SU-DHL-6 (cell line): Measurements from ENCODE around the gene MBP.

Experiments
- H2AFZ ChIP-seq: fragments of 200-600 bp; sonication (generic); 2 replicates; pipeline ENCODE4 v1.6.1; 2014; ENCODE audit warnings: low read depth, mild to moderate bottlenecking, moderate library complexity, mixed read lengths, antibody characterized with exemption, low read length; ENCODE audit not compliant: severe bottlenecking
- H3F3A ChIP-seq: fragments of 200-600 bp; shearing (Covaris generic); 2 replicates; pipeline ENCODE4 v1.6.0; 2016; ENCODE audit warnings: antibody characterized with exemption, mild to moderate bottlenecking; ENCODE audit not compliant: insufficient read depth
- H3K27ac ChIP-seq: fragments of 200-600 bp; sonication (generic); 2 replicates; pipeline ENCODE4 v1.5.1; 2016; ENCODE audit warnings: low read depth, mild to moderate bottlenecking, low read length, moderate library complexity, mixed read lengths
- H3K27me3 ChIP-seq: fragments of 200-600 bp; sonication (generic), shearing (Covaris generic); 2 replicates; pipeline ENCODE4 v1.6.0; 2014; ENCODE audit warnings: mild to moderate bottlenecking, low read length
- H3K36me3 ChIP-seq: fragments of 200-600 bp; sonication (generic); 2 replicates; pipeline ENCODE4 v1.6.1; 2014; ENCODE audit warnings: mild to moderate bottlenecking, low read length, mixed read lengths
- H3K4me2 ChIP-seq: fragments of 300-600, 200-600 bp; shearing (Covaris generic), sonication (generic); 2 replicates; pipeline ENCODE4 v1.6.0; 2014; ENCODE audit warnings: low read length, low read depth, mild to moderate bottlenecking; ENCODE audit not compliant: poor library complexity, severe bottlenecking
- H3K4me3 ChIP-seq: fragments of 200-600 bp; sonication (generic); 2 replicates; pipeline ENCODE4 v1.5.1; 2014; ENCODE audit warnings: antibody characterized with exemption, low read length, mild to moderate bottlenecking, mixed read lengths; ENCODE audit not compliant: insufficient read depth, poor library complexity, severe bottlenecking
- H3K79me2 ChIP-seq: fragments of 200-600 bp; sonication (generic); 2 replicates; pipeline ENCODE4 v1.6.1; 2014; ENCODE audit warnings: mild to moderate bottlenecking, low read length, moderate library complexity; ENCODE audit not compliant: insufficient read depth
- H3K9ac ChIP-seq: fragments of 200-600 bp; sonication (generic); 2 replicates; pipeline ENCODE4 v1.7.0; 2014; ENCODE audit warnings: mild to moderate bottlenecking, low read length
- H3K9me2 ChIP-seq: fragments of 200-600 bp; sonication (generic); replicated peaks from 2 replicates; pipeline ENCODE4 v1.6.1; 2014; ENCODE audit warnings: low read length; ENCODE audit not compliant: insufficient read depth
- H3K9me3 ChIP-seq: fragments of 200-600 bp; sonication (generic); 2 replicates; pipeline ENCODE4 v1.6.1; 2014; ENCODE audit warnings: low read length, mixed read lengths; ENCODE audit not compliant: insufficient read depth
- H4K20me1 ChIP-seq: fragments of 200-600 bp; sonication (generic); 2 replicates; pipeline ENCODE4 v1.6.1; 2014; ENCODE audit warnings: low read depth, mild to moderate bottlenecking, antibody characterized with exemption, low read length, moderate library complexity, mixed read lengths
- EZH2phosphoT487 ChIP-seq: fragments of 200-600 bp; sonication (generic), shearing (Covaris generic); conservative IDR thresholded peaks from 2 replicates; pipeline ENCODE4 v1.6.1; 2018; ENCODE audit warnings: mild to moderate bottlenecking, antibody characterized with exemption, low read length, moderate library complexity, mixed read lengths
- TF ChIP-seq, protein P1 (sequence below): fragments of 200-600 bp; sonication (generic); IDR thresholded peaks from one replicate; pipeline ENCODE4 v1.5.1; 2017; ENCODE audit warnings: antibody characterized with exemption, mild to moderate bottlenecking, low read length, moderate library complexity; ENCODE audit not compliant: insufficient read depth, poor library complexity, severe bottlenecking

The MBP gene

DNA sequence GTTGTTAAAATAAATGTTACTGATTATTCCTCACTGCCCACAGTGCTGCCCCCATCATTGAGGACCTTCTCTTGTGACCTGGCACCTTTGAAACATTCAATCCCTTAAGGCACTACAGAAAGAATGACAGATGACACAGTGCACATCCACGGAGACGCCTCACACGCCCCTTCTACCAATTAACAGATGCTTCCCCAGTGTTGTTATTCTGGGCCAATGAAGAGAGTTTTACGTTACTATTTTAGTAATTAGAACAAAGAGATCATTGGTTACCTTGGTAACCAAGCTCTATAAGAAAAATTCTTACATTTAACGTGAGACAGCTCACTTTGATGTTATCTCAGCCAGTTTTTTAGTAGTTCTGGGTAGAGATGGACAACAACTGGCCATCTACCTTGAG is 158.2 kb downstream of the MBP start:
- Histone ChIP-seq H3K9me3 (no peaks in the 10 kb centered on the region), H3K4me2 (no peak overlapping the region), H3K4me3 (no peak overlapping the region), H3K36me3 (no peaks in the 10 kb centered on the region), H3K79me2 (no peaks in the 10 kb centered on the region), H3K27ac (no peak overlapping the region), H3K27me3 (no peaks in the 10 kb centered on the region), H4K20me1 (no peaks in the 10 kb centered on the region), H3K9me2 (no peaks in the 10 kb centered on the region), H3F3A (peaks cover 19% of the 10 kb centered on the region), H3K9ac (no peak overlapping the region), H2AFZ (no peak overlapping the region)
- TF ChIP-seq EZH2phosphoT487 = no peak
- TF ChIP-seq, protein P1, sequence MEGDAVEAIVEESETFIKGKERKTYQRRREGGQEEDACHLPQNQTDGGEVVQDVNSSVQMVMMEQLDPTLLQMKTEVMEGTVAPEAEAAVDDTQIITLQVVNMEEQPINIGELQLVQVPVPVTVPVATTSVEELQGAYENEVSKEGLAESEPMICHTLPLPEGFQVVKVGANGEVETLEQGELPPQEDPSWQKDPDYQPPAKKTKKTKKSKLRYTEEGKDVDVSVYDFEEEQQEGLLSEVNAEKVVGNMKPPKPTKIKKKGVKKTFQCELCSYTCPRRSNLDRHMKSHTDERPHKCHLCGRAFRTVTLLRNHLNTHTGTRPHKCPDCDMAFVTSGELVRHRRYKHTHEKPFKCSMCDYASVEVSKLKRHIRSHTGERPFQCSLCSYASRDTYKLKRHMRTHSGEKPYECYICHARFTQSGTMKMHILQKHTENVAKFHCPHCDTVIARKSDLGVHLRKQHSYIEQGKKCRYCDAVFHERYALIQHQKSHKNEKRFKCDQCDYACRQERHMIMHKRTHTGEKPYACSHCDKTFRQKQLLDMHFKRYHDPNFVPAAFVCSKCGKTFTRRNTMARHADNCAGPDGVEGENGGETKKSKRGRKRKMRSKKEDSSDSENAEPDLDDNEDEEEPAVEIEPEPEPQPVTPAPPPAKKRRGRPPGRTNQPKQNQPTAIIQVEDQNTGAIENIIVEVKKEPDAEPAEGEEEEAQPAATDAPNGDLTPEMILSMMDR = no peak

DNA sequence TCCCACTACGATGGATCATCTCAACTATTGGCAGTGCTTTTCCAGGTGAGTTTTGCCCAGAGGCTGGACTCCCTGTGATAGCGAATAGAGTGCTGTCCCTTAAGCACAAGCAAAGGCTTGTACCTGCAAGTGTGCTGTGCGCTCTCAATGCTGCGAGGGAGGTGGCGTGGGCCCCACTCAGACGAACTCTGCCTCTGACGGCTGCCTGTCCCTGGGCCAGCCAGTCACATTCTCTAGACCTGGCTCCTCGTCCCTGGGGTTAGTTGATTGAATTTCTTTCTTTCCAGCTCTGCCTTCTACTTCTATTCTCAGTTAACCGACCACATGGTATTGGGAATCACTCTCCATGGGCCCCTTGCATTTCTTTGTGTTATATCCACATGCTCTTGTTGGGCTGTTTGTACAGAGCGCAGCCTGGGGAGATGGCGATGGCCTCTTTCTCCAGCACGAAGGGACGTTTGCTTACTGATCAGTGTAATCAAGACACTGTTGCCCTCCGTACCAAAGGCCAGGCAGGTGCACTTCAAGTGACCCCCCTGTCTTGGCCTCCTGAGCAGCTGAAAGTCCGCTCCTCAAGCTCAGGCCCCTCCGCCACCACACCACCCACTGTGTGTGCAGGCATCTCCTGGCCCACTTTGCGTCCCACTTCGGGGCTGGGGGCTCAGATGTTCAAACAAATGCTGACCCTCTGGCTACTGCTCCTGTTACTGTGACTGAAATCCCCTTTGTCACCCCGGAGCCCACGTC is 158.9 kb downstream of the MBP start:
- Histone ChIP-seq H3K36me3 (no peaks in the 10 kb centered on the region), H2AFZ (no peak overlapping the region), H3K27ac (no peak overlapping the region), H3F3A (peaks cover 13% of the 10 kb centered on the region), H3K27me3 (no peaks in the 10 kb centered on the region), H3K9me2 (no peaks in the 10 kb centered on the region), H4K20me1 (no peaks in the 10 kb centered on the region), H3K9me3 (no peaks in the 10 kb centered on the region), H3K79me2 (no peaks in the 10 kb centered on the region), H3K4me3 (no peak overlapping the region), H3K4me2 (no peak overlapping the region), H3K9ac (no peak overlapping the region)
- TF ChIP-seq EZH2phosphoT487 = no peak
- TF ChIP-seq, protein P1 = no peak

- Histone ChIP-seq H3K27me3 (no peaks in the 10 kb centered on the region), H3K9me2 (no peaks in the 10 kb centered on the region), H3K9ac (no peak overlapping the region), H3K4me3 (no peak overlapping the region), H3K36me3 (no peaks in the 10 kb centered on the region), H2AFZ (no peak overlapping the region), H3K9me3 (no peaks in the 10 kb centered on the region), H3K27ac (no peak overlapping the region), H3F3A (peaks cover 9% of the 10 kb centered on the region), H3K79me2 (no peaks in the 10 kb centered on the region), H4K20me1 (no peaks in the 10 kb centered on the region), H3K4me2 (no peak overlapping the region)
- no peak for TF ChIP-seq EZH2phosphoT487
- TF ChIP-seq, protein P1 = no peak
These were observed 159.6 kb downstream of the MBP start for GRCh38 chr18:76972846-76973519.
